BLaER1 treated with 17β-estradiol and CSF1 and Interleukin-3, amounts not matched to agents 10 nM and 100 nM (cell line): Measurements from ENCODE around the gene NHEJ1.

ENCODE experiments used
- H3K27ac ChIP-seq, 11 experiments: shearing (Covaris generic); formaldehyde crosslinking; 2 replicates each; pipeline ENCODE4 v1.8.1; 2022
- H3K27me3 ChIP-seq, 11 experiments: shearing (Covaris generic); formaldehyde crosslinking; 2 replicates each; pipeline ENCODE4 v1.8.1; 2022
- H3K36me3 ChIP-seq, 11 experiments: shearing (Covaris generic); formaldehyde crosslinking; 2 replicates each; pipeline ENCODE4 v1.8.1; 2022
- H3K4me1 ChIP-seq, 10 experiments: shearing (Covaris generic); formaldehyde crosslinking; 2 replicates each; pipeline ENCODE4 v1.8.1; 2022
- H3K4me2 ChIP-seq, 11 experiments: shearing (Covaris generic); formaldehyde crosslinking; 2 replicates each; pipeline ENCODE4 v1.8.1; 2022
- H3K4me3 ChIP-seq, 10 experiments: shearing (Covaris generic); formaldehyde crosslinking; 2 replicates each; pipeline ENCODE4 v1.8.1; 2022
- H3K9ac ChIP-seq, 11 experiments: shearing (Covaris generic); formaldehyde crosslinking; 2 replicates each; pipeline ENCODE4 v1.8.1; 2022
- H3K9me3 ChIP-seq, 11 experiments: shearing (Covaris generic); formaldehyde crosslinking; replicated peaks in 1 of 11; 2 replicates each; pipeline ENCODE4 v1.8.1; 2022
- H4K20me1 ChIP-seq, 11 experiments: shearing (Covaris generic); formaldehyde crosslinking; 2 replicates each; pipeline ENCODE4 v1.8.1; 2022
- Cebpa-rat ChIP-seq, 11 experiments: shearing (Covaris generic); IDR thresholded peaks; 2 replicates each; pipeline ENCODE4 v1.8.1; 2022

NHEJ1 gene

GRCh38 chr2:219095406-219095935 is 65.1 kb downstream of the NHEJ1 start:
- Histone ChIP-seq H4K20me1 (peaks cover 0 to 4% (median 0%) of the 10 kb centered on the region in 11 experiments; a peak in 4 of 22 replicates), H3K4me1 (peaks cover 0 to 10% (median 7%) of the 10 kb centered on the region in 10 experiments; a peak in 11 of 20 replicates), H3K9ac (no peak overlapping the region), H3K9me3 (no peaks in the 10 kb centered on the region), H3K27me3 (no peaks in the 10 kb centered on the region), H3K4me2 (no peak overlapping the region), H3K27ac (no peak overlapping the region), H3K4me3 (no peak overlapping the region), H3K36me3 (peaks cover 0 to 8% (median 0%) of the 10 kb centered on the region in 11 experiments; a peak in 2 of 22 replicates)
- TF ChIP-seq Cebpa-rat (IDR thresholded peaks at IDR 0.05) = no peak

GRCh38 chr2:219094171-219094570 is 66.4 kb downstream of the NHEJ1 start:
- Histone ChIP-seq H3K9me3 (no peaks in the 10 kb centered on the region), H3K27ac (no peak overlapping the region), H3K9ac (no peak overlapping the region), H3K27me3 (no peaks in the 10 kb centered on the region), H3K4me2 (peak overlapping the region in 7 of 11 experiments; percentile 13 to 50 (median 31); a peak in 11 of 22 replicates), H3K36me3 (peaks cover 0 to 8% (median 0%) of the 10 kb centered on the region in 11 experiments; a peak in 2 of 22 replicates), H3K4me3 (no peak overlapping the region), H3K4me1 (peaks cover 0 to 10% (median 7%) of the 10 kb centered on the region in 10 experiments; a peak in 11 of 20 replicates), H4K20me1 (peaks cover 0 to 4% (median 0%) of the 10 kb centered on the region in 11 experiments; a peak in 2 of 22 replicates)
- TF ChIP-seq Cebpa-rat (IDR thresholded peaks at IDR 0.05) = no peak

- Histone ChIP-seq H4K20me1 (peaks cover 0 to 8% (median 0%) of the 10 kb centered on the region in 11 experiments; a peak in 3 of 22 replicates), H3K27ac (no peak overlapping the region)
Observed at GRCh38 chr2:219090436-219091299, 69.9 kb downstream of the NHEJ1 start.

GRCh38 chr2:219089330-219089729 is 71.3 kb downstream of the NHEJ1 start:
- Histone ChIP-seq H3K9ac (no peak overlapping the region), H3K4me1 (peaks cover 1 to 30% (median 14%) of the 10 kb centered on the region in 10 experiments; a peak in 15 of 20 replicates), H3K4me3 (no peak overlapping the region), H4K20me1 (peaks cover 0 to 8% (median 0%) of the 10 kb centered on the region in 11 experiments; a peak in 3 of 22 replicates), H3K4me2 (no peak overlapping the region), H3K27ac (no peak overlapping the region), H3K36me3 (peaks cover 0 to 8% (median 0%) of the 10 kb centered on the region in 11 experiments; a peak in 1 of 22 replicates), H3K9me3 (no peaks in the 10 kb centered on the region), H3K27me3 (no peaks in the 10 kb centered on the region)
- TF ChIP-seq Cebpa-rat (IDR thresholded peaks at IDR 0.05) = no peak

More at GRCh38 chr2:219090436-219091299, 69.9 kb downstream of the NHEJ1 start:
- Histone ChIP-seq H3K4me1 (peaks cover 6 to 26% (median 15%) of the 10 kb centered on the region in 10 experiments; a peak in 16 of 20 replicates), H3K36me3 (peaks cover 0 to 8% (median 0%) of the 10 kb centered on the region in 11 experiments; a peak in 2 of 22 replicates), H3K4me2 (no peak overlapping the region), H3K9ac (no peak overlapping the region), H3K9me3 (no peaks in the 10 kb centered on the region), H3K4me3 (no peak overlapping the region), H3K27me3 (no peaks in the 10 kb centered on the region)
- no peak for TF ChIP-seq Cebpa-rat (IDR thresholded peaks at IDR 0.05)

GRCh38 chr2:219087848-219088247 is 72.8 kb downstream of the NHEJ1 start:
- Histone ChIP-seq H3K27me3 (no peaks in the 10 kb centered on the region), H3K4me1 (peaks cover 0 to 30% (median 14%) of the 10 kb centered on the region in 10 experiments; a peak in 11 of 20 replicates), H3K4me3 (no peak overlapping the region), H3K27ac (no peak overlapping the region), H3K36me3 (peaks cover 0 to 4% (median 0%) of the 10 kb centered on the region in 11 experiments; a peak in 1 of 22 replicates), H4K20me1 (peaks cover 0 to 8% (median 0%) of the 10 kb centered on the region in 11 experiments; a peak in 3 of 22 replicates), H3K9me3 (no peaks in the 10 kb centered on the region), H3K4me2 (peak overlapping the region in 1 of 11 experiments; percentile 69; a peak in 1 of 22 replicates), H3K9ac (no peak overlapping the region)
- TF ChIP-seq Cebpa-rat (IDR thresholded peaks at IDR 0.05) = no peak

GRCh38 chr2:219087361-219087760 is 73.3 kb downstream of the NHEJ1 start:
- H3K36me3 ChIP-seq = peaks cover 0 to 4% (median 0%) of the 10 kb centered on the region in 11 experiments; a peak in 1 of 22 replicates
- no peak overlapping the region for H3K27ac ChIP-seq
- peaks cover 0 to 8% (median 0%) of the 10 kb centered on the region in 11 experiments; a peak in 3 of 22 replicates for H4K20me1 ChIP-seq
- H3K9ac ChIP-seq = no peak overlapping the region
- TF ChIP-seq Cebpa-rat (IDR thresholded peaks at IDR 0.05) = no peak
- H3K9me3 ChIP-seq = no peaks in the 10 kb centered on the region
- H3K4me3 ChIP-seq = no peak overlapping the region
- H3K27me3 ChIP-seq = no peaks in the 10 kb centered on the region
- H3K4me2 ChIP-seq = peak overlapping the region in 5 of 11 experiments; percentile 35 to 82 (median 56); a peak in 8 of 22 replicates
- peaks cover 0 to 31% (median 14%) of the 10 kb centered on the region in 10 experiments; a peak in 11 of 20 replicates for H3K4me1 ChIP-seq

GRCh38 chr2:219086196-219086595 is 74.4 kb downstream of the NHEJ1 start:
- Histone ChIP-seq H3K4me1 (peaks cover 9 to 37% (median 18%) of the 10 kb centered on the region in 10 experiments; a peak in 18 of 20 replicates), H3K27me3 (no peaks in the 10 kb centered on the region), H3K36me3 (peaks cover 0 to 4% (median 0%) of the 10 kb centered on the region in 11 experiments; a peak in 1 of 22 replicates), H3K4me3 (no peak overlapping the region), H3K4me2 (peak overlapping the region in 5 of 11 experiments; percentile 35 to 82 (median 56); a peak in 10 of 22 replicates), H3K9ac (no peak overlapping the region), H3K27ac (no peak overlapping the region; a peak in 1 of 22 replicates), H4K20me1 (peaks cover 0 to 19% (median 0%) of the 10 kb centered on the region in 11 experiments; a peak in 5 of 22 replicates), H3K9me3 (no peaks in the 10 kb centered on the region)
- TF ChIP-seq Cebpa-rat (IDR thresholded peaks at IDR 0.05) = no peak

- Histone ChIP-seq H3K27ac (no peak overlapping the region), H3K4me1 (peaks cover 13 to 37% (median 20%) of the 10 kb centered on the region in 10 experiments; a peak in 18 of 20 replicates), H3K27me3 (no peaks in the 10 kb centered on the region), H3K4me2 (peak overlapping the region in 5 of 11 experiments; percentile 13 to 43 (median 30); a peak in 7 of 22 replicates), H3K9ac (no peak overlapping the region), H3K36me3 (0 out of 22 replicates have a peak, but pooled peaks cover 0 to 4% (median 0%) of the 10 kb centered on the region in 11 experiments), H4K20me1 (peaks cover 0 to 27% (median 0%) of the 10 kb centered on the region in 11 experiments; a peak in 4 of 22 replicates), H3K4me3 (no peak overlapping the region), H3K9me3 (no peaks in the 10 kb centered on the region)
- TF ChIP-seq Cebpa-rat (IDR thresholded peaks at IDR 0.05) = no peak
Observed at GRCh38 chr2:219084791-219085190, 75.8 kb downstream of the NHEJ1 start.
